ENCODE measurements around the gene SYT14.
"Not testable (repeated sequence)": the region's sequence is repeated elsewhere in the genome, so short reads cannot be mapped to it uniquely, and the experiment has no call there.

SYT14 gene

DNA sequence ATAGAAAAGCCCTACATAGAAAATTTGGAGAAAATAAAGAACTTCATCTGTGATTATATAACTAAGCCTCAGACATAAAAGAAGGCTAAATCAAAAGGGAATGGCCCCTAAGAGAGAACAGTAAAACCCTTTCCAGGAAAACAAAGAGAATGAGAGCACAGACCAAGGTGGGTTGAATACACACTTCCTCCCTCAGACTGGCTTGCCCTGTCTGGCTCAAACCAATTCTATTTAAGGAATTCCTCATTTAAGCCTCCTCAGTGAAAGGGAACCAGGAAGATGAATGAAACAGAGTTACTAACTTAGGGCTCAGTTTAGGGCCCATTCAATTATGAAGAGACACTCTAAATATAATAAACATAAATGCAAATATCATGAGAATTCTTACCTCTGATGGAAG is 10.6 kb upstream of the SYT14 start:
- DNase-seq: no peak
- in situ Hi-C loops (cut with MboI; ENCODE audit: low pct_unique_long_range_greater_than_20kb, low sequenced_read_pairs): no loop called here

DNA sequence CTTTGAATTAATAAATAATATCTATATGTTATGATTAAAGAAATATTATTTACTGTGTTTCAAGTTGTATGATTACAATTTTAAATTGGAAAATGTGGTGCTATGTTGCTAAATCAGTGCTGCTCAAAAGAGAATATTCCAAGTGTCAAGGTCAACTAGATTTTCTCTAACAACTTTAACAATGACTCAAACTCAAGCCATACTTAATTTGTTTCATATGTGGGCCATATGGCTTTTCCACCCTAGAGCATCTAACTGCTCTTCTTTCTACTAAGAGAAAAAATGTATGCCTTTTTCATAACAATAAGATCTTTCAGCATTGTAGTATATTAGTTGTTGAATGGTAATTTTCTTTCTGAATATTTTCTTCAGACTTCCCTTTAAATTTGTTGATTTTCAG is 8.3 kb upstream of the SYT14 start:
- DNase-seq: no peak

DNA sequence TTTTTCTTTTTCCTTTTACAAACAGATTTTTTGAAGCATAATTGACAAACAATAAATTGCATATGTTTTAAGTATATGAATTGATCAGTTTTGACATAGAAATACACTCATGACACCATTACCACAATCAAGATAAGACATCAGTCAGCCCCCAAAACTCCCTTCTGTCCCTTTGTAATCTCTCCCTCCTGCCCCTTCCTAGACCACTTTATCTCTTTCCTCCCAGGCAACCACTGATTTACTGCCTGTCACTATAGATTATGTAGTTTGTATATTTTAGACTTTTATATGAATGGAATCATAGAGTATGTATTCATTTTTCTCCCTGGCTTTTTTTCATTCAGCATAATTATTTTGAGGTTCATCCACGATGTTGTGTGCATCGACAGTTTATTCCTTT is 6.9 kb upstream of the SYT14 start:
- in situ Hi-C loops (cut with MboI; ENCODE audit: low pct_unique_long_range_greater_than_20kb, low sequenced_read_pairs): no loop called here
- peak; percentile 6 for DNase-seq

More for the DNA sequence above, 8.3 kb upstream of the SYT14 start:
- in situ Hi-C loops (cut with MboI; ENCODE audit: low pct_unique_long_range_greater_than_20kb, low sequenced_read_pairs): no loop called here

DNA sequence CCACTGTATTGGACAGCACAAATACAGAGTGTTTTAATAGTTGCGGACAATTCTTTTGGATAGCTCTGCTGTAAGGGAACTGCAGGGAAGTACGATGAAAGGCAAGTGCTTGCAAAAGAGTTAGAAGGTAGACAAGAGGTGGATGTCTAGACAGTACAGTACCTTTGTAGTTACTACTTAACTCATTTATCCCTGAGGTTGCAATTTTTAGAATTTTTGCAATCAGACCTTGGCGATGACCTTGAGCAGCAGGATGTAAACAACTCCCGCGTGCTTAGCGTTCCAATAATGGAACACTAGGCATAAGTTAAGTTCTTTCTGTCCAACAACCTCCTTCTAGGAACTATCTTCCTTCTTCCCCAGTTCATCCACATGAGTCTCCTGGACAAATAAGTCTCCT is 1.9 kb upstream of the SYT14 start:
- in situ Hi-C loops (cut with MboI; ENCODE audit: low pct_unique_long_range_greater_than_20kb, low sequenced_read_pairs): no loop called here
- DNase-seq: no peak

DNA sequence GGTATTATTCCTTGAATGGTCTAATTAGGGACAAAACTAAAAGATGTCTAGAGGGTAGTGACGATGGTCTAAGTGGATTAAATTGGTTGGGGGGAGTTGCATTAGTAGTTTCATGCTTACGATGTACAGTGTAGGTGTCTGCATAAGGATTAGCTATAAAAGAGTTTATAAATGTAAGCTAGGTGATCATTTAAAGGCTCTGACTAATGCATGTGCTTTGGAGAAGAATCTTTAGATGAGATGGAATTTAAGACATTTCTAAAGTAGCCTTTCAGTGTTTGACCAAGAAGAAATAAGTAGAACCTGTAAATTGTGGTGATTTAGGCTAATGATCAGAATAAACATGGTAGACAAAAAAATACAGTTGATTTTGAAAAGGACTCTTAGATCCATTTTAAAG is 7.4 kb downstream of the SYT14 start:
- no peak for DNase-seq
- in situ Hi-C loops (cut with MboI; ENCODE audit: low pct_unique_long_range_greater_than_20kb, low sequenced_read_pairs): no loop called here

- no peak for DNase-seq
- in situ Hi-C loops (cut with MboI; ENCODE audit: low pct_unique_long_range_greater_than_20kb, low sequenced_read_pairs): no loop called here
Observed at GRCh38 chr1:209948155-209948554, 10.1 kb downstream of the SYT14 start.

DNA sequence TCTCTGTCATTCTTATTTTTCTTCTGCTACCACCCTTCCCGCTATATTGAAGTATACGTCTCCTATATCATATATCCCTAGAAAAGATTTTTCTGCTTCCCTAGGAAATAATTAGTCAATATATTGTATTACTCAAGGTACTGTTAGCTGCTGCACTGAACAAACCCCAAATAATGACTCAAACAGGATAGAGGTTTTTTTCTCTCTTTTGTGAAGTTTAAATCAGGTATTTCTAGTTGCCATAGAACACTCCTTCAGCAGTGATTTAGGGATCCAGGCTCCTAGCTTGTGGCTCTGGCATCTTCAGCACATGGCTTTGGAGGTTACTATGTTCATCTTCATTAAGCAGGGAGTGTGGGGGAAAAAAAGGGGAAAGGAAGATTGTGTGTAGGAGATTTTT is 18.1 kb downstream of the SYT14 start:
- DNase-seq: no peak
- in situ Hi-C loops (cut with MboI; ENCODE audit: low pct_unique_long_range_greater_than_20kb, low sequenced_read_pairs): no loop called here

DNA sequence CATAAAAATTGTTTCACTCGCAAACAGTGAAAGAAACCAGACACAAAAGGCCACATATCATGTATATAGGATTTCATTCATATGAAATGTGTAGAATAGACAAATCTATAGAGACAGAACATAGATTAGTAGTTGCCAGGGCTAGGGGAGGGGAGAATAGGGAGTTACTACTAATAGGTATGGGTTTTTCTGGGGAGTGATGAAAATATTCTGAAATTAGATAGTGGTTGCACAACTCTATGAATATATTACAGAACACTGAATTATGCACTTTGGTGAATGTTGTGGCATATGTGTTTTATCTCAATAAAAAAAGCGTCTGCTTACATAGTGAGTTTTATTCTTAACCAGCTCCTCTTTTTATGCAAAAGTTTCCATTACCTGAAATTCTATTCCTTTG is 21.6 kb downstream of the SYT14 start:
- DNase-seq: no peak
- in situ Hi-C loops (cut with MboI; ENCODE audit: low pct_unique_long_range_greater_than_20kb, low sequenced_read_pairs): no loop called here

DNA sequence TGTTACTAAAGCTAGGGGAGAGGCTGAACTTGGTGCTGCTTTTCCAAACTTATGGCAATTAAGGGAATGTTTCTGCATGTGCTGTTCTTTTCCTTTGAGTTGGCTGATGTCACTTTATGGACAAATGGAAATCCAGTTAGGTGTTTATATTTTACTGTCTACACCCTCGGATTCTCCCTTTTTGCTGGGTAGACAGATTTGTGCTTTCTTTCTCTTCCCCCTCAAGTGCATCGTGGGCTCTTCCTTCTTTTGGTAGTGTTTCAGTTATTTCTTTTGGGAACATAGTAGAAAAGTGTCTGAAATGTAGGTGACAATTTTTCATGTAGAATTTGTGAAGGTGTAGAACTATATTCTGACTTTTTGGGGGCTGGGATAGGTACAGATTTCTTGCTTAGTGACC is 22.9 kb downstream of the SYT14 start:
- in situ Hi-C loops (cut with MboI; ENCODE audit: low pct_unique_long_range_greater_than_20kb, low sequenced_read_pairs): no loop called here
- DNase-seq: no peak

DNA sequence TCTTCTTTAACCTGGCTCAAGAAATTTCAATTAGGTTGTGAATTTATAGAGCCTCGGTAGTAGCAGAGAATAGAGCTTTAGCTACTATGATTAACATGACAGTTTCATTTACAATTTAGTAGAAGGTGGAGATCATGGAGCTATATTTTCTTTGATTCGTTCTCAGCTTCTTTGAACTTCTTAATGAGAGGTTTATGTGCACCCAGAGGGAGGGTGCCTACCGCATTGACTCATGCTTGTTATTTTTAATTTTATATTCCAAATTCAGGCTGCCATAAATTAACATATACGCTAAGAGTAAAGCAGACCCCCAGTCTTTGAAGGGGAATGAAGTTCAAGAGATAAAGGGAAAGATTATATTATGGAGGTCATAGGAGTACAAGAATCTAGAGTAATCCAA is 24.4 kb downstream of the SYT14 start:
- no peak for DNase-seq
- in situ Hi-C loops (cut with MboI; ENCODE audit: low pct_unique_long_range_greater_than_20kb, low sequenced_read_pairs): no loop called here

GRCh38 chr1:209962856-209963255 is 24.8 kb downstream of the SYT14 start:
- in situ Hi-C loops (cut with MboI; ENCODE audit: low pct_unique_long_range_greater_than_20kb, low sequenced_read_pairs): no loop called here
- DNase-seq: no peak

- in situ Hi-C loops (cut with MboI; ENCODE audit: low pct_unique_long_range_greater_than_20kb, low sequenced_read_pairs): no loop called here
- DNase-seq: no peak
Observed at GRCh38 chr1:209965996-209966395, 28.0 kb downstream of the SYT14 start.

DNA sequence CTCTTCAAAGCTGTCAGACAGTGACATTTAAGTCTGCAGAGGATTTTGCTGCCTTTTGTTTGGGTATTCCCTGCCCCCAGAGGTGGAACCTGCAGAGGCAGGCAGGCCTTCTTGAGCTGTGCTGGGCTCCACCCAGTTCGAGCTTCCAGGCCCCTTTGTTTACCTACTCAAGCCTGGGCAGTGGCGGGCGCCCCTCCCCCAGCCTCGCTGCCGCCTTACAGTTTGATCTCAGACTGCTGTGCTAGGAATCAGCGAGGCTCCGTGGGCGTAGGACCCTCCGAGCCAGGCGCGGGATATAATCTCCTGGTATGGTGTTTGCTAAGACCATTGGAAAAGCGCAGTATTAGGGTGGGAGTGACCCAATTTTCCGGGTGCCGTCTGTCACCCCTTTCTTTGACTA is 40.7 kb downstream of the SYT14 start:
- not testable (repeated sequence) for DNase-seq
- in situ Hi-C loops (cut with MboI; ENCODE audit: low pct_unique_long_range_greater_than_20kb, low sequenced_read_pairs): loop anchor here (25.0 kb wide), 1 partner anchor 116 kb away; no protein-coding TSS in a partner anchor

- no peak for DNase-seq
- in situ Hi-C loops (cut with MboI; ENCODE audit: low pct_unique_long_range_greater_than_20kb, low sequenced_read_pairs): loop anchor here (25.0 kb wide), 1 partner anchor 122 kb away; no protein-coding TSS in a partner anchor
Observed at GRCh38 chr1:209983953-209984352, 45.9 kb downstream of the SYT14 start.

GRCh38 chr1:209985002-209985401 is 47.0 kb downstream of the SYT14 start:
- no peak for DNase-seq
- in situ Hi-C loops (cut with MboI; ENCODE audit: low pct_unique_long_range_greater_than_20kb, low sequenced_read_pairs): loop anchor here (25.0 kb wide), 1 partner anchor 123 kb away; no protein-coding TSS in a partner anchor

GRCh38 chr1:209988706-209989105 is 50.7 kb downstream of the SYT14 start:
- no peak for DNase-seq
- in situ Hi-C loops (cut with MboI; ENCODE audit: low pct_unique_long_range_greater_than_20kb, low sequenced_read_pairs): loop anchor here (25.0 kb wide), 1 partner anchor 126 kb away; no protein-coding TSS in a partner anchor

DNA sequence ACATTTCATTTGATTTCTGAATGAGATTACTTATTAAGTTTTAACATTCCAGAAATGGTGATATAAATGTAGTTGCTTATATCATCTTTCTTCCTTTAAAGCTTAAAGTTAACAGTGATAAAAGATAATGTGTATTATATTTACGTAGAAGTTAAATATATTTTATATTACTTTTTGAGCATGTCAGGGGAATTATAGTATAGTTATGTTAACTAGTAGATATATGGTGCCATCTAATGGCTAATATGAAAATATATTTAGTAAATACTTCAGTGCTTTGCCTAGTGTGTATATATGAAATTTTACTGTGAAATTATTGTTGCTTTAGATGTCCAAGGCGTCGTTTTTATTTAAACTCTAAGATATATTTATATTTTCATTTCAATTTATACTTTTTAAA is 51.5 kb downstream of the SYT14 start:
- no peak for DNase-seq

DNA sequence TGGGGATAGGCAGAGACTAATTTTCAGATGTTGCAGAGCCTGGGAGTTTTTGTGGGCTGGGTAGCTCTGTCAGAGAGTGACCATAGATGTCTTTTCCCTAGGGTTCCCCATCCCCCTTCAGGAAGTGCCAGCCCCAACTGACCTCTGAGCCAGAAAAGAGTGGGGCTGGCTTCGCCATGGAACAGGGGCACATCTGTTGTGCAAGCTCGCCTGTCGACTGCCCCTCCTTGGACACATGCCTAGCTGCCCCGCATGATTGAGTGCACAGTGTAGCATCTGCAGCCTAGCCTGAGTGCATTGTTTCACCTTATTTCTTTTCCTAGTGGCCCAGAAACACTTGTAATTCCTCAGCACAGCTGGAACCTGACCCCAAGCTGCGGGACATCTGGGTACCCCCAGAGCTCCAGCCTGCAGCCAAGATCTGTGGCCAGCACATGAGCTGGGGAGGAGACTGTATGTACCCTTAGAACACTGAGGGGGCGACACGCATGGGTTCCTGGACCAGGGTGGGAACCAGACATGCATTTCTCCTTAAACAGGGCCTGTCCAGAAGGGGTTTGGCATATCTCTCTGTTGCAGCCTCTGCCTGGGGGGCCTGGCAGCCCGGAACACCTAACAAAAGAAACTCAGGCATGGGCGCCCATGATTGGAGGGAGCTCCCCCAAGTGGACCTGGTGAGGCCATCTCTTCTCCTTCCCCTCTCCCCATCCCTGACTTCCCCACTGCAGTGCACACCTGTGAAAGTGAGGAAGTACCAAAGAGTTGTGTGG is 55.2 kb downstream of the SYT14 start:
- no peak for DNase-seq
- in situ Hi-C loops (cut with MboI; ENCODE audit: low pct_unique_long_range_greater_than_20kb, low sequenced_read_pairs): loop anchor here (25.0 kb wide), 1 partner anchor 131 kb away; no protein-coding TSS in a partner anchor

More for the DNA sequence above, 51.5 kb downstream of the SYT14 start:
- in situ Hi-C loops (cut with MboI; ENCODE audit: low pct_unique_long_range_greater_than_20kb, low sequenced_read_pairs): loop anchor here (25.0 kb wide), 1 partner anchor 127 kb away; no protein-coding TSS in a partner anchor

GRCh38 chr1:209996348-209996747 is 58.3 kb downstream of the SYT14 start:
- in situ Hi-C loops (cut with MboI; ENCODE audit: low pct_unique_long_range_greater_than_20kb, low sequenced_read_pairs): loop anchor here (25.0 kb wide), 1 partner anchor 134 kb away; no protein-coding TSS in a partner anchor
- no peak for DNase-seq

GRCh38 chr1:209999005-209999404 is 61.0 kb downstream of the SYT14 start:
- in situ Hi-C loops (cut with MboI; ENCODE audit: low pct_unique_long_range_greater_than_20kb, low sequenced_read_pairs): loop anchor here (25.0 kb wide), 1 partner anchor 137 kb away; no protein-coding TSS in a partner anchor

DNA sequence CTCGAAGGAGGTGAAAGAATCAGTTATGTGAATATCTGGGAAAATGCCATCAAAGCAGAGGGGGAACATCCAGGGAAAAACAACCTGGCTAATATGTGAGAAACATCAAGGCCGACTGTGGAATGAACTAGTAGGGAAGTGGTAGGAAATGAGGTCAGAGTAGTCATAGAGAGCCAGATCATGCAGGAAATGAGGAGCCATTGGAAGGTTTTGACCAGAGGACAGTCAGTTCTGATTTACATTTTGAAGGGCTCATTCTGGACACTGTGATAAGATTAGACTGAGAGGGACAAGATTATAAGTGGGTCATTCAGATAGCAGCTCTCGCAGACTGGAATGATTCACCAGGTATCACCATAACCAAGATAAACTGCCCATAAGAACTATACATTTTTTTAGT is 63.7 kb downstream of the SYT14 start:
- no peak for DNase-seq

More at GRCh38 chr1:209999005-209999404, 61.0 kb downstream of the SYT14 start:
- DNase-seq: no peak

More for the DNA sequence above, 63.7 kb downstream of the SYT14 start:
- in situ Hi-C loops (cut with MboI; ENCODE audit: low pct_unique_long_range_greater_than_20kb, low sequenced_read_pairs): no loop called here
